ENCODE results near the gene GRID2.
A peak's percentile ranks its signal among the peaks of the same experiment; 100 is the strongest.

GRID2 gene

DNA sequence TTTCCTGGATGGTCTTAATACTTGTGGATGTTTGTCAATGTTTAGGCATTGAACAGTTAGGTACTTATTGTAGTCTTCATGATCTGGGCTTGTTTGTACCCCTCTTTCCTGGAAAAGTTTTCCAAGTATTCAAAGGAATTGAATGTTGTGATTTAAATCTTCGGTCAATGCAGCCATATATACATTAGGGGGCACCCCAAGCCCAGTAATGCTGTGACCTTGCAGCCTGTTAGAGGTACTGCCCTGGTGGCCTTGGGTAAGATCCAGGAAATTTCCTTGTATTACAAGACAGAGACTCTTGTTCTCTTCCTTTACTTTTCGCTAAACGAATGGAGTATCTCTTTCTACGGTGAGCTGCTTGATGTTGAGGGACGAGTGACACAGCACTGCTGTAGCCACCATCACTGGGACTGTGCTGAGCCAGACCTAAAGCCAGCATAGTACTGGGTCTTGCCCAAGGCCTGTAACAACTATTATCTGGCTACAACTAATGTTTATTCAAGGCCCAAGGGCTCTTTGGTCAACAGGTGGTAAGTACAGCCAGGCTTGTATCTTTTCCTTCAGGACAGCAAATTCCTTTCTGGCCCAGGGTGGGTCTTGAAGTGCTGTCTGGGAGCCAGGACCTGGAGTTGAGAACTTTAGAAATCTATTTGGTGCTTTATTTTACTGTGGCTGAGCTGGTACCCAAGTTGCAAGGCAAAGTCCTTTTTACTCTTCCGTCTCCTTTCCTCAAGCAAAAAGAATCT, 1406.5 kb downstream of the GRID2 start:
- TF ChIP-seq PAX5 (IDR thresholded peaks at IDR 0.05; ENCODE audit: insufficient read depth, low read length, severe bottlenecking) = no peak
- no peak for TF ChIP-seq SPI1 (IDR thresholded peaks at IDR 0.05; ENCODE audit: low read depth, low read length)
- no peak for TF ChIP-seq POU2F2 (IDR thresholded peaks at IDR 0.05; ENCODE audit: low read depth, low read length)
- TF ChIP-seq POLR2A (IDR thresholded peaks at IDR 0.05; ENCODE audit: low read depth, low read length) = no peak
- no peak for TF ChIP-seq TAF1 (IDR thresholded peaks at IDR 0.05; ENCODE audit: low read depth, low read length)
- TF ChIP-seq POLR2AphosphoS5 (IDR thresholded peaks at IDR 0.05; ENCODE audit: low read depth, low read length) = no peak
- DNase-seq (ENCODE audit: insufficient read length, low spot score) (no peak), FAIRE-seq (peak; percentile 89)

DNA sequence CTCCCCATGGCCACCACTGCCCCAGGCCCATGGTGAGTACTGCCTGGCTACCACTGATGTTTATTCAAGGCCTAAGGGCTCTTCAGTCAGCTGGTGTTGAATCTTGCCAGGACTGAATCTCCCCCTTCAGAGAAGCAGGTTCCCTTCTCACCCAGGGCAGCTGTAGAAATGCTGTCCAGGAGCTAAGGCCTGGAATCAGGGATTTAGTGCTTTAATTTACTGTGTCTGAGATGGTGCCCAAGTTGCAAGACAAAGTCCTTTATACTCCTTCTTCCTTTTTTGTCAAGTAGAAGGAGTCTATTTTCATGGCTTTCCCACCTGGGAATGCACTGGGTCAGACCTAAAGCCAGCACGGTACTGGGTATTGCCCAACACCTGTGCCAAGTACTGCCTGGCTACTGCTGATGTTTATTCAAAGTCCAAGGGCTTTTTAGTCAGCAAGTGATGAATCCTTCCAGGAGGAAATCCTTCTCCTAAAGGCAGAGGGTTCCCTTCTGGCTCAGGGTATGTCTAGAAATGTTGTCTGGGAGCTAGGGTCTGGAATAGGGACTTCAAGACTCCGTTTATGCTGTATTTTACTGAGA, 1407.2 kb downstream of the GRID2 start:
- no peak for DNase-seq (ENCODE audit: insufficient read length, low spot score)
- no peak for TF ChIP-seq POU2F2 (IDR thresholded peaks at IDR 0.05; ENCODE audit: low read depth, low read length)
- TF ChIP-seq POLR2AphosphoS5 (IDR thresholded peaks at IDR 0.05; ENCODE audit: low read depth, low read length) = no peak
- TF ChIP-seq TAF1 (IDR thresholded peaks at IDR 0.05; ENCODE audit: low read depth, low read length) = no peak
- TF ChIP-seq SPI1 (IDR thresholded peaks at IDR 0.05; ENCODE audit: low read depth, low read length) = no peak
- no peak for TF ChIP-seq PAX5 (IDR thresholded peaks at IDR 0.05; ENCODE audit: insufficient read depth, low read length, severe bottlenecking)
- TF ChIP-seq POLR2A (IDR thresholded peaks at IDR 0.05; ENCODE audit: low read depth, low read length) = no peak
- no peak for FAIRE-seq

- no peak for DNase-seq (ENCODE audit: insufficient read length, low spot score)
- TF ChIP-seq TAF1 (IDR thresholded peaks at IDR 0.05; ENCODE audit: low read depth, low read length) (no peak), SPI1 (IDR thresholded peaks at IDR 0.05; ENCODE audit: low read depth, low read length) (no peak), POLR2AphosphoS5 (IDR thresholded peaks at IDR 0.05; ENCODE audit: low read depth, low read length) (no peak), POU2F2 (IDR thresholded peaks at IDR 0.05; ENCODE audit: low read depth, low read length) (no peak), POLR2A (IDR thresholded peaks at IDR 0.05; ENCODE audit: low read depth, low read length) (no peak), PAX5 (IDR thresholded peaks at IDR 0.05; ENCODE audit: insufficient read depth, low read length, severe bottlenecking) (no peak)
- no peak for FAIRE-seq
Observed at GRCh38 chr4:93718233-93718632, 1414.5 kb downstream of the GRID2 start.

- TF ChIP-seq POU2F2 (IDR thresholded peaks at IDR 0.05; ENCODE audit: low read depth, low read length) (no peak), TAF1 (IDR thresholded peaks at IDR 0.05; ENCODE audit: low read depth, low read length) (no peak), PAX5 (IDR thresholded peaks at IDR 0.05; ENCODE audit: insufficient read depth, low read length, severe bottlenecking) (no peak), SPI1 (IDR thresholded peaks at IDR 0.05; ENCODE audit: low read depth, low read length) (no peak), POLR2AphosphoS5 (IDR thresholded peaks at IDR 0.05; ENCODE audit: low read depth, low read length) (no peak), POLR2A (IDR thresholded peaks at IDR 0.05; ENCODE audit: low read depth, low read length) (no peak)
- DNase-seq (ENCODE audit: insufficient read length, low spot score) = no peak
- FAIRE-seq = no peak
Observed at GRCh38 chr4:93719552-93719951, 1415.8 kb downstream of the GRID2 start.

DNA sequence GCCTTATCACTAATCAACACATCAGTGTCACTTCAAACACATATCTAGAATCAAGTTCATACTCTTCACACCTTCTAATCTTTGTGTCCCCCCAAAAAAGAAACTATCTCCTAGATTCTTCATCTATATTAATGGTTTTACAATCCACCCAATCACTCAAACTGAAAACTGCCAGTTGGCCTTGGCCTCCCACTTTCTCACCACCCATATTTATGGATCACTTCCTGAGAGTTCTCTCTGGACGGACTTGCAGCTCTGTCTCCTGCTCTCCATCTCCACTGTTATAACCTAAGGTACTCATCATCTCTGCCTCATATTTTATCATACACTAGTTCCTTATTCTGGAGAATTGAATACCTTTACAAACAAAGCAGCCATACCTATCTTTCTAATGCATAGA, 1418.7 kb downstream of the GRID2 start:
- FAIRE-seq = no peak
- TF ChIP-seq SPI1 (IDR thresholded peaks at IDR 0.05; ENCODE audit: low read depth, low read length) (no peak), PAX5 (IDR thresholded peaks at IDR 0.05; ENCODE audit: insufficient read depth, low read length, severe bottlenecking) (no peak), POU2F2 (IDR thresholded peaks at IDR 0.05; ENCODE audit: low read depth, low read length) (no peak), TAF1 (IDR thresholded peaks at IDR 0.05; ENCODE audit: low read depth, low read length) (no peak), POLR2AphosphoS5 (IDR thresholded peaks at IDR 0.05; ENCODE audit: low read depth, low read length) (no peak), POLR2A (IDR thresholded peaks at IDR 0.05; ENCODE audit: low read depth, low read length) (no peak)

DNA sequence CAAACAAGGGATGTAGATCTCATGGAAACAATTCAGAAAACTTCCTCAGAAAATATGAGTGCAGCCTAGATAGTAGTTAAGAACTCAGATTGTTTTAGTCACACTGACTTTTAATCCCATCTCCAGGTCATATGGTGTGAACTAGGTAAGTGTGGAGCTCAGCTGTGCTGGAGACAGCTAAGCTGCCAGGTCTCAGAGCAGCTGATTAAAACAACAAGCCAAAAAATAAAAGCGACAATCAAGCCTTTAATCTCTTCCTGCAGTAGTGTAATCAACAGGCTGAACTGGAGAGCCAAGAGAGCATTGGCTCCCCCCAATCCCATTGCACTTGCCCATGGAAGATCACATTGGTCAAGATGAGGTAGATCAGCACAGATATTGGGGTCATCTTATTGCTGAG, 1426.5 kb downstream of the GRID2 start:
- DNase-seq (ENCODE audit: insufficient read length, low spot score) = no peak
- no peak for TF ChIP-seq POLR2AphosphoS5 (IDR thresholded peaks at IDR 0.05; ENCODE audit: low read depth, low read length)
- no peak for TF ChIP-seq SPI1 (IDR thresholded peaks at IDR 0.05; ENCODE audit: low read depth, low read length)
- TF ChIP-seq TAF1 (IDR thresholded peaks at IDR 0.05; ENCODE audit: low read depth, low read length) = no peak
- TF ChIP-seq POU2F2 (IDR thresholded peaks at IDR 0.05; ENCODE audit: low read depth, low read length) = no peak
- no peak for TF ChIP-seq PAX5 (IDR thresholded peaks at IDR 0.05; ENCODE audit: insufficient read depth, low read length, severe bottlenecking)
- no peak for TF ChIP-seq POLR2A (IDR thresholded peaks at IDR 0.05; ENCODE audit: low read depth, low read length)

More for the DNA sequence above, 1418.7 kb downstream of the GRID2 start:
- no peak for DNase-seq (ENCODE audit: insufficient read length, low spot score)

DNA sequence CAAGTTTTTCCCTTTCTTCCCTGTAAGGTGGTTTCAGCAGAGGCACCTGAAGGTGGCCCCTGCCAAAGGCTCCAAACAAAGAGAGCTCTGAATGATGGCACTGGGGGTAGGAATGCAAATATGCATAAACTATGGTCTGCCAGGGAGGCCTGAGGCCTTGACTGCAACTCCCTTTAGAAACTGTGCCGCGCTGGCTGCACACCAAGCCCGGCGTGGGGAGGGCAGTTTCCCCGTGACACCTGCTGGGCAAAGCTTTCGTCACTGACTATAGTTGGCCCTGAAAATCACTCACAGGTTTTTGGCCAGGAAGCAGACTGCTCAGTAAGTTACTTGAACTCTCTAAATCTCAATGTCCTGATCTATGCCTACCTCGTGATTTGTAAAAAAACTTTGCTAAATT, 1427.0 kb downstream of the GRID2 start:
- no peak for FAIRE-seq
- TF ChIP-seq SPI1 (IDR thresholded peaks at IDR 0.05; ENCODE audit: low read depth, low read length) = no peak
- no peak for TF ChIP-seq PAX5 (IDR thresholded peaks at IDR 0.05; ENCODE audit: insufficient read depth, low read length, severe bottlenecking)
- TF ChIP-seq TAF1 (IDR thresholded peaks at IDR 0.05; ENCODE audit: low read depth, low read length) = no peak
- no peak for TF ChIP-seq POLR2A (IDR thresholded peaks at IDR 0.05; ENCODE audit: low read depth, low read length)
- no peak for TF ChIP-seq POLR2AphosphoS5 (IDR thresholded peaks at IDR 0.05; ENCODE audit: low read depth, low read length)
- TF ChIP-seq POU2F2 (IDR thresholded peaks at IDR 0.05; ENCODE audit: low read depth, low read length) = no peak
- DNase-seq (ENCODE audit: insufficient read length, low spot score) = no peak

More for the DNA sequence above, 1426.5 kb downstream of the GRID2 start:
- no peak for FAIRE-seq

GRCh38 chr4:93731456-93731855, 1427.7 kb downstream of the GRID2 start:
- FAIRE-seq (no peak), DNase-seq (ENCODE audit: insufficient read length, low spot score) (no peak)
- TF ChIP-seq POLR2AphosphoS5 (IDR thresholded peaks at IDR 0.05; ENCODE audit: low read depth, low read length) (no peak), POLR2A (IDR thresholded peaks at IDR 0.05; ENCODE audit: low read depth, low read length) (no peak), PAX5 (IDR thresholded peaks at IDR 0.05; ENCODE audit: insufficient read depth, low read length, severe bottlenecking) (no peak), SPI1 (IDR thresholded peaks at IDR 0.05; ENCODE audit: low read depth, low read length) (no peak)

DNA sequence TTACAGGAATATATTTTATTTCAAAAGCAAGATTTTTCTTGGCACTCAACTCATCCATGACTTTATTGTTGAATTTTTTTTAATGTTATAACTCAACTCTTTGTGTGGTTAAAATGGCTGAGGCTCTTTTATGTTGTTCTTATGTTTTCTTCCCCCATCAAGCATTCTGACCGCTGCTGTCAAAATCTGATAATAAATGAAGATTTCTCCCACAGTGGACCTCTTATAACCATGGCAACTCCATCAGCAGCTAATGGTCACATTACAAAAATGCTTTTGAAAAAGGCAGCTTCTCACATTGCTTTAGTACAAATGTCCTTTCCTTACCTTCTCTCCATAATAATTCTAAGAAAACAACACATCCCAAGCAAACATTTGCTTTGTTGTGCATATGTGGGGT, 1428.7 kb downstream of the GRID2 start:
- TF ChIP-seq POLR2AphosphoS5 (IDR thresholded peaks at IDR 0.05; ENCODE audit: low read depth, low read length) (no peak), POU2F2 (IDR thresholded peaks at IDR 0.05; ENCODE audit: low read depth, low read length) (no peak), TAF1 (IDR thresholded peaks at IDR 0.05; ENCODE audit: low read depth, low read length) (no peak), POLR2A (IDR thresholded peaks at IDR 0.05; ENCODE audit: low read depth, low read length) (no peak), SPI1 (IDR thresholded peaks at IDR 0.05; ENCODE audit: low read depth, low read length) (no peak), PAX5 (IDR thresholded peaks at IDR 0.05; ENCODE audit: insufficient read depth, low read length, severe bottlenecking) (no peak)
- FAIRE-seq (no peak), DNase-seq (ENCODE audit: insufficient read length, low spot score) (no peak)

Measured in GM12891 (cell line).